GM18951 (cell line): ENCODE results near the gene TPRN.

Experiments used
- POLR2A ChIP-seq: IDR thresholded peaks from 4 replicates; pipeline ENCODE4 v1.6.1; 2011; ENCODE audit warnings: mild to moderate bottlenecking; ENCODE audit not compliant: insufficient read length, insufficient read depth; ENCODE audit errors: extremely low read depth
- in situ Hi-C: fragments of 300-500 bp; cut with MboI; formaldehyde crosslinking; loops from one replicate; pipeline ENCODE4 v1.12.0; 2022; ENCODE audit warnings: low sequenced_read_pairs, mixed read lengths, inconsistent platforms; ENCODE audit not compliant: unreplicated experiment

The TPRN gene

DNA sequence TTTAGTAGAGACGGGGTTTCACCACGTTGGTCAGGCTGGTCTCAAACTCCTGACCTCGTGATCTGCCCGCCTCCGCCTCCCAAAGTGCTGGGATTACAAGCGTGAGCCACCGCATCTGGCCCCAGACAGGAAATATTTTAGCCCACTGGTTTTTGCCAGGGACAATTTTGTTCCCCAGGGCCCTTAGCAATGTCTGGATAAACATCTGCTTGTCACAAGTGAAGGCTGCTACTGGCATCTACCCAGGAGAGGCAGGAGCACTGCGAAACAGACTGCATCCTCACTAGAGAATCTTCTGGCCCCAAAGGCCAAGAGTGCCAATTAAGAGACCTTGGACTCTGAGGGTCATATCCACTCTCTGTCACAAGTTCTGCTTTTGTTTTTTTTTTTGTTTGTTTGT is 2.4 kb upstream of the TPRN start:
- in situ Hi-C loops, result no loop called here

DNA sequence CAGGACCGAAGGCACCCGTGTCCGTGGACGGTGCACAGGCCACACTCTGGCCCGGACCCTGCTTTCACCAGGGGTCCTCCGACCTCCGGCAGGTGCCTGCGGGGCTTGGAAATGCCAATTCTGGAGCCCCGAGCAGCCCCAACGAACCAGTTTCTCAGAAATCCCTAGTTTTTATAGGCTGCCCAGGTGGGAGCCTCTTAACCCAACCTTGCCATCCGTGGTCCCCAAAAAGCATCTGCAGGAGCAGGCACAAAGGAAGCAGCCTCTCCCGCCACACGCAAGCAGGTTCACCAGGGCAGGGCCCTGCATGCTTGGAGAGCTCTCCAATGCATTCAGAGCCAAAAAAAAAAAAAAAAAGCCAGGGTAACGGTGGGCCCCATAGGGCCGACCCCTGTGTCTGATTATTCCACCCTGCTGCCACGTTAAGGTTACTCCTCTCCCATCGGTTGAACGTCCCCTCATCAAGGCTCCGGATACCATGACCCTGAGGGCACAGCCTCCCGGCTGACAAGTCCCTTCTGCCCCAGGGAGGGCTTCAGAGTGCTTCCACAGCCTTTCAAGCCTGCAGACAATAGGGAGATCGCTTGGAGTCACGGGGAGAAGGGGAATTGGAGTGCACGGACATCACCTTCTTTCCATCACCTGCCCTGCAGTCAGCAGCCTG is 796 bp upstream of the TPRN start:
- in situ Hi-C loops, result no loop called here
- TF ChIP-seq POLR2A, result no peak

More for the DNA sequence above, 2.4 kb upstream of the TPRN start:
- no peak for TF ChIP-seq POLR2A

DNA sequence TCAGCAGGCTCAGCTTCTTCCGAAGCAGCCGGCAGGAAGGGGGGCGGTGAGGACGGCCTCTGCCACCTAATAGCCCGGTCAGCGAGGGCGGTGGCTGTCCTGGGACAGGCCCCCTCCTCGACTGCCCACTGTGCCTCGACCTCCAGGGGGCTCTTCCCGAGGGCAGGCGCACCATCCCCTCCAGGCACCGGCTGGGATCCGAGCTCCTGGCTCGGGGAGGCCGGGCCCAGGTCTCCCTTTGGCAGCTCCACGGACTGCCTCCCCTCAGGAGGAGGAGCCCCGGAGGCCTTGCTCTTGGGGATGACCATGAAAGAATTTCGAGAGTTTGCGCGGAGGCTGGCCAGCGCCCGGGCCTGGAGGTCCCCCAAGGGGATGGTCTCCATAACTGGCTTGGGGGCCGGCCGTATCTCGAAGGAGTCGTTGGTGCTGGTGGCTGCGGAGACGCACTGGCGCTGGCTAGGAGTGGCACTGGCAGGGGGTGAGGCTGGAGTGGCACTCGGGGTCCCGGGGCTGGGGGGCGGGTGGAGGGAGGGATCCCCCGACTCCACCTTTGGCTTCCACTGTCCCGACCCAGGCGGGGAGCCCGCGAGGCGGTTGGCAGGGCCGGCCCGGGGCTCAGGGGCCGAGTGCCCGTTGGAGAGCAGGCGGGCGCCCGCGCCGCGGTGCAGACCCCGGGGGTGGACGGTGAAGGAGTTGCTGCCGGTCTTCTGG is 975 bp downstream of the TPRN start:
- no peak for TF ChIP-seq POLR2A

DNA sequence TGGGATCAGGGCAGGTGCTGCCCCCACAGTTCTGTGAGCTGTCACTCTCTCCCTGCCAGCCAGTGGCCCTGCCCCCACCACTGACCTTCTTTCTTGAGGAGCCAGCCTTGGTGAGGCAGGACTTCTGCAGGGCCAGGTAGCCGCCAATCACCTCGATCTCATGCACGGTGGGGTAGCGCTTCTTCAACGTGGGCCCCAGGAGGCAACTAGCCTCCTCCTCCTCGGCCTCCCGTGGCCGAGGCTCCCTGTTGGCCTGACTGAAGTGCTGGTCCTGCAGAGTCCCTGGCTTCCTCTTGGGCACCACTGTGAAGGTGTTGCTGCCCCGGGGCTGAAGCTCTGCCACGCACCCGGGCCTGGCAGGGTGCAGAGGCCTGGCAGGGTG is 1.6 kb downstream of the TPRN start:
- TF ChIP-seq POLR2A, result no peak
- in situ Hi-C loops, result no loop called here

More for the DNA sequence above, 975 bp downstream of the TPRN start:
- in situ Hi-C loops, result no loop called here

DNA sequence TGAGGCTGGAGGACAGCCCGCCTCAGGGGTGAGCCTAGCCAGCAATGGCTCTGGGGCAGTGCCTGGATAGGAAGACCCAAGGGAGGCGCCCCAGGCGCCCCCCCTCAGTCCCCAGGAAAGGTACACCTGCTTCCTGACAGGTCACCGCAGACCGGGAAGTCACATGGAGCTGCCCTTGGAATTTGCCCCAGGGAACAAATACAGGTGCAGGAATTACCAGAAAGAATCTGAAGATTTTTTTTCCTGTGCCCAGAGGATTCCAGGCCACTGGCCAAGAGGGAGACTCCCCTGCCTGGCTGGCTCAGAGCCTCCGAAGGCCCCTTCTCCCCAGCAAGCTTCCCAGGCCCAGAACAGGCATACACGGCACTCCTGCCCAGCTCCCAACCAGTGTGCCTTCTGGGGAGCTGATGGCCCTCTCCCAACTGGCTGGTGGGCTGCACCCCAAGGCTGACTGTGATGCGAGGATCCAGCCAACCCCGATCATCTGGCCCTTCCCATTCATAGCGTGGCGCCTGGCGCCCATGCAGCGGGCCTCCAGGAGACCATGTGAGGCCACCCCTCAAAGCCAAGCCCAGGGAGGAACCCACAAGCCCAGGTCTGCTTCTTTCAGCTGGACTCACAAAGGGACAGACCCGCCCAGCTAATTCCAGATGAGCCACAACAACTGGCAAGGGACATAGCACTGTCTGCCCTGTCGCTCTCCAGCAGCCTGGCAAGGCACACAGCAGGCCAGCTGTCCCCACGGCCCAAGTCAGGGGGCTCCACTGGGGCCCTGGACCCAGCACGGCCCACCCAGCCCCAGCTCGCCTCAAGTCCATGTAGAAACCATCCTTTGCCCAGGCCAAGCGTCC is 2.3 kb downstream of the TPRN start:
- TF ChIP-seq POLR2A, result no peak
- in situ Hi-C loops, result no loop called here

DNA sequence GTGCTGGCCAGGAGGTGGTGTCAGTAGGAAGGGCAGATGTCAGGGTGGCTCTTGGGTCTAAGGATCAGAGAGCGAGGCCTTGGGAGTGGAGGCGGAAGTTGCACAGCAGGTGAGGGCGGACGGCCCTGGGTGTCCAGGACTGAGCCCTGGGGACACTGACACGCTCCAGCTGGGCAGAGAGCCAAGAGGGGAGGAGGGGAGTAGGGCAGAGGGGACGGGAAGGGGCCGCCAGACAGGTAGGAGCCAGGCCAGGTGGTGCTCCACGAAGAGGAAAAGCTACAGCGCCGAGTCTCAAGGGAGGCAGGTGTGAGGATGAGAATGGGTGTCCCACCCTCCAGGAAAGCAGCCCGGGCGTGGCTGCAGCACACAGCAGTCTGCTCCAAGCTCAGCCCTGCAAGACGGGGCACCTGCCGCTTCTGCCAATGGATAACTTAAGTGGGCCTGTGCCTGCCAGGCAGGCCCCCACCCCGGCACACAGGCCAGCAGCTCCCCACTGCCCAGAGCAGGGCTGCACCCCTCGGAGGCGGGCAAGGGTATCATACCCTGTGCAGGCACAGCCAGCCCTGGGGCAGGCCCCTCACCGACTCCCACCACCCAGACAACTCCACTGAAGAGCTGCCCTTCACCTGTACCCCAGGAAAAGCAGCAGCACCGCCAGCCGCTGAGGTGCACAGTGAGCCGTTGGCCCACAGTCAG is 4.9 kb downstream of the TPRN start:
- in situ Hi-C loops, result no loop called here
- TF ChIP-seq POLR2A, result no peak

DNA sequence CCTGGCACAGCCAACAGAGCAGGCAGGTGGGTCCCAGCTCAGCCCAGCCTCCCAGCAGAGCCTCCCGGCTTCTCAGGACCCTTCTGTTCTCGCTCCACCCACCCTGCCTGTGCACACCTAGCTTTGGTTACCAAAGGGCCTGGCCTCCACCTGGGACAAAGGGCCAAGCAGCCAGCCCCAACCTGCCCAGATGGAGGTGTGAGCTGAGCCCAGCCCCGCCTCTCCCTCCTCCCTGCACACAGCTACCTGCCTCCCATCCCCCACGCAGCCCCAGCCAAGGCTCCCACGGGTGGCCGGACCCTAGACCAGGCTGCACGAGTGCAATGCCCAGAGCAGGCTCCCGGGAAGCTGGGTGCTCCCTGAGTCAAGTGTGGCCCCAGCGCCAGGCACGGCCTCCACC is 5.6 kb downstream of the TPRN start:
- TF ChIP-seq POLR2A, result no peak
- in situ Hi-C loops, result no loop called here

DNA sequence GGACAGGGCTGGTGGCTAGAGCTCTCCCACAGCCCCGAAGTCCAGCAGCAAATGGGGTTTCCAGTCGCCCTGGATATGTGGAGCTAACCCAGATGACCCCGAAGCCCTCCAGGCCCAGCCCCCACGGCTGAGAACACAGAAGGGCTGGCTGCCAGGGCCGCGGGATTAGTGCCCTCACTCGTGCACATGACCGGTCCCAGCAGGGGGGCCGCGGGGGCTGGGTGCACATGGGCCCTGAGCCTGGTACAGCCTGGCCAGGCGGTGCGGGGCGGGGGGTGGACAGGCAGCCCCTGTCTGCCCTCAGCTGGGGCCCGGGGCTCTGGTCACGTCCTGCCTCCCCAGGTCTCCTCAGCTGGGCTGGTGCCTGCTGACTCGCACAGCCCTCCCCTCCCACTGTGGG is 6.2 kb downstream of the TPRN start:
- in situ Hi-C loops, result no loop called here

DNA sequence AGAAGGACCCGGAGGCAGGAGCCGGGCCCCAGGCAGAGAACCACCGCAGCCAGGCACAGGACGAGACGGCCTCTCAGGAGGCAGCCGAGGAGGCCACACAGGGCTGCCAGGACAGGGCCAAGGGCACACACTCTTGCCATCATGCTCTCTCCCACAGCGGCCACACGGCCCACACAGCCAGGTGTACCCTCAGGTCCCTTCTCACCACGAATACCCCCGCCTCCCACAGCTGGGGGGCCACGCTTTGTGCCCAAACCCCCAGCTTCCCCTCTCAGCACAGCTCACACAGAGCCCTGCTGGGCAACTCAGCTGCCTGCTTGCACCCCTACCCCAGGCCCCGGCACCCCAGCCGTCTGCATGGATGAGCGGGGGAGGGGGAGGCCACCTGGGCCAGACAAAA is 6.8 kb downstream of the TPRN start:
- no peak for TF ChIP-seq POLR2A
- in situ Hi-C loops, result no loop called here

More for the DNA sequence above, 6.2 kb downstream of the TPRN start:
- TF ChIP-seq POLR2A, result no peak

DNA sequence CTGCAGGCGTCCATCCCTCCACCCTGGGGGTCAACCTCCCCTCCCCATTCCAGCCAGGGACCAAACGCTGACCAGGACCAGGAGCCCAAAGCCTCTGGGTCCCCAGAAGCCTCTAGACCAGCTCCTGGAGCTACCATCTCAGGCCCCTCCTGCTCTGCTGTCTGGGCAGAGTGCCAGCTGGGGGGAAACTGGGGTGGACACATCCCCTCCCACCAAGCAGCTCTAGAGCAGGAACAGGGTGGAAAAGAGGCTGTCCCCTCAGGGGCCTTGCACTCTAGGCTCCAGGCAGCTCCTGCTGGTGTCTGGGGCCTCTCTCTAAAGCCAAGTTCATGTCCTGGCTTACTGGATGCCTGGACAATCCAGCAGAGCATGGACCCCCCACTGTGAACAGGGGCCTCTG is 7.7 kb downstream of the TPRN start:
- no peak for TF ChIP-seq POLR2A
- in situ Hi-C loops, result no loop called here

DNA sequence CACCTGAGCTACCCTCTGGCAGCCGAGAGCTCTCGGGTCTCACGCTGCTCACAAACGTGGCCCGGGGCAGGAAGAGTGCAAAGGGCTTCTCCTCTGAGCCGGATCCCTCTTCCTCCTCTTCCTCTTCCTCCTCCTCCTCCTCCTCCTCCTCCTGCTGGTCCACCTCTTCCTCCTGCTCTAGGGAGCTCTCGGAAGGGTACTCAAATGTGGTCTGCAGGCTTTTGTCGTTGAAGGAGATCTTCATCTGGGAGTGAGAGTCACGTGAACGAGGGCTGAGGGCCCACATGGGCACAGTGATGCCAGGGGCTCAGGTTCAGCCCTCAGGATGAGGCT is 8.1 kb downstream of the TPRN start:
- in situ Hi-C loops, result no loop called here
- no peak for TF ChIP-seq POLR2A

DNA sequence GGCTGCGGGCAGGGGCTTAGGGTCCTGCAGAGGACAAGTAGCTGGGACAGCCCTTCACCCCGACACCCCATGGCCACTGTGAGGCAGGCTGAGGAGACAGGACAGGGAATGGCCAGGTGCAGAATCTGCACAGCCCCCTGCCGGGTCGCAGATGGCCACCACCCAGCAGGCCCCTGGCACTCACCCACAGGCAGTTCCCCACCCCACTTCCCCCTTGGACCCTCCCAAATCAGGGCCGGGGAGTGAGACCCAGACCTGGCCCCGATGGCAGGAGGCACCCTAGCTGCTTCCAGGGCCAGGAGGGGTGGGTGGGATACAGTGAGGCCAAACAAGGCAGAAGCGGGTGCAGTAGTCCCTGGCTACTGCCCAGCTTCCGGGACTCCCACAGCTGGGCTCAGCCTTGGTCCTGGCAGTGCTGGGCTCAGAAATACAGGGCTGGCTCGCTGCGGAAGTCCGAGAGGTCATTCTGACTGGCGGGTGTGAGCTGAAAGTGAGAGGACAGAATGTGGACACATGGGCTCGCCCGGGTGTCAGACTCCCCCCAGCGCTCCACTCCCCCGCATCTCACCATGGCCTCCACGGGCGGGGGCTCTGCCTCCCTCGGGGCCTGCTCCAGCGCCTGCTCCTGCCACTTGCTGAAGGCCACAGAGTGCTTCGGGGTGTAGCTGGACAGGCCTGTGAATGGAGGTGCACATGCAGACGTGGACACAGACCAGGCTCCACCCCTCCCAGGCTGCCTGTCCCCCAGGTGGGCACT is 8.7 kb downstream of the TPRN start:
- in situ Hi-C loops, result no loop called here
- no peak for TF ChIP-seq POLR2A
